AG09309 (cell line): ENCODE data around the gene HRH4.

Source experiments
- DNase-seq: peaks from one replicate; pipeline ENCODE4 v3.0.0-alpha.2; 2010; ENCODE audit warnings: low read depth
- H3K4me3 ChIP-seq: 2 replicates; pipeline ENCODE4 v1.5.1; 2011; ENCODE audit warnings: mild to moderate bottlenecking, low read depth, low read length, moderate library complexity; ENCODE audit not compliant: control insufficient read depth
- CTCF ChIP-seq: IDR thresholded peaks from 2 replicates; pipeline ENCODE4 v1.5.1; 2011; ENCODE audit warnings: mild to moderate bottlenecking, low read depth, low read length, inconsistent platforms; ENCODE audit not compliant: insufficient read depth, control insufficient read depth; ENCODE audit errors: missing control alignments

The HRH4 gene, protein sequence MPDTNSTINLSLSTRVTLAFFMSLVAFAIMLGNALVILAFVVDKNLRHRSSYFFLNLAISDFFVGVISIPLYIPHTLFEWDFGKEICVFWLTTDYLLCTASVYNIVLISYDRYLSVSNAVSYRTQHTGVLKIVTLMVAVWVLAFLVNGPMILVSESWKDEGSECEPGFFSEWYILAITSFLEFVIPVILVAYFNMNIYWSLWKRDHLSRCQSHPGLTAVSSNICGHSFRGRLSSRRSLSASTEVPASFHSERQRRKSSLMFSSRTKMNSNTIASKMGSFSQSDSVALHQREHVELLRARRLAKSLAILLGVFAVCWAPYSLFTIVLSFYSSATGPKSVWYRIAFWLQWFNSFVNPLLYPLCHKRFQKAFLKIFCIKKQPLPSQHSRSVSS

GRCh38 chr18:24460388-24460787 is at the start of gene HRH4:
HRH4 (plus strand) TSS chr18:24460637; CDS start chr18:24460729, 92 bp downstream.
- DNase-seq, result no peak
- TF ChIP-seq CTCF, result no peak
- no peak within 1 kb of the TSS for H3K4me3 ChIP-seq

DNA sequence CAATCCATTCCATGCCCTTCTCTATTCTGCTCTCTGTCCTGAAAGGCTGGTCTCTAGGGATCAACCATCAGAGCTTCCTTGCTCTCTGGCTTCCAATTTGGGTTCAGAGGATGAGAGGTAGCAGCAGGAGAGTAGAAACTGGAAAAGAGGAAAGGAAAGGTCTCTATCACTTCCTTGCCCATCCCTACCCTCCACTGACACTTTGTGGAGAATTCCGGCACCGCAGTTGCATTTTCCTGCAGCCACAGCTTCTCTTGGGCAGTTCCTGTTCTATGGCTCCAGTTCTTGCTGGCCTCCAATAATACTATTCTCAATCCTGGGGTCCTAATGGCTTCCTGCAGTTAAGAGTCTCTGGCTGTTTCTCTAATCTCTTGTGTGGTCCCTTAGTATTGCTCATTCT is 47.3 kb upstream of the HRH4 start:
- no peak overlapping the region for H3K4me3 ChIP-seq
- peak; percentile 67 for TF ChIP-seq CTCF
- DNase-seq, result no peak

- TF ChIP-seq CTCF, result no peak
- no peak overlapping the region for H3K4me3 ChIP-seq
- DNase-seq, result no peak
Measured at GRCh38 chr18:24414349-24415003, 46.0 kb upstream of the HRH4 start.

- no peak for DNase-seq
- no peak overlapping the region for H3K4me3 ChIP-seq
- TF ChIP-seq CTCF, result no peak
Measured at GRCh38 chr18:24417480-24417879, 43.0 kb upstream of the HRH4 start.

- no peak for DNase-seq
- TF ChIP-seq CTCF, result no peak
- H3K4me3 ChIP-seq, result no peak overlapping the region
Measured at GRCh38 chr18:24420551-24420950, 39.9 kb upstream of the HRH4 start.

GRCh38 chr18:24421831-24422230 is 38.6 kb upstream of the HRH4 start:
- no peak for TF ChIP-seq CTCF
- DNase-seq, result no peak
- no peak overlapping the region for H3K4me3 ChIP-seq
